Measurements from ENCODE around the gene ZNF771. TPM values are rescaled to one million over a fixed set of nuclear protein-coding genes. Genes with fewer than 3 reads are reported as not detected.

ZNF771 gene
- total RNA-seq, 3 donors from 2014 or later: 21.1 to 29.2 (median 22.2) TPM

DNA sequence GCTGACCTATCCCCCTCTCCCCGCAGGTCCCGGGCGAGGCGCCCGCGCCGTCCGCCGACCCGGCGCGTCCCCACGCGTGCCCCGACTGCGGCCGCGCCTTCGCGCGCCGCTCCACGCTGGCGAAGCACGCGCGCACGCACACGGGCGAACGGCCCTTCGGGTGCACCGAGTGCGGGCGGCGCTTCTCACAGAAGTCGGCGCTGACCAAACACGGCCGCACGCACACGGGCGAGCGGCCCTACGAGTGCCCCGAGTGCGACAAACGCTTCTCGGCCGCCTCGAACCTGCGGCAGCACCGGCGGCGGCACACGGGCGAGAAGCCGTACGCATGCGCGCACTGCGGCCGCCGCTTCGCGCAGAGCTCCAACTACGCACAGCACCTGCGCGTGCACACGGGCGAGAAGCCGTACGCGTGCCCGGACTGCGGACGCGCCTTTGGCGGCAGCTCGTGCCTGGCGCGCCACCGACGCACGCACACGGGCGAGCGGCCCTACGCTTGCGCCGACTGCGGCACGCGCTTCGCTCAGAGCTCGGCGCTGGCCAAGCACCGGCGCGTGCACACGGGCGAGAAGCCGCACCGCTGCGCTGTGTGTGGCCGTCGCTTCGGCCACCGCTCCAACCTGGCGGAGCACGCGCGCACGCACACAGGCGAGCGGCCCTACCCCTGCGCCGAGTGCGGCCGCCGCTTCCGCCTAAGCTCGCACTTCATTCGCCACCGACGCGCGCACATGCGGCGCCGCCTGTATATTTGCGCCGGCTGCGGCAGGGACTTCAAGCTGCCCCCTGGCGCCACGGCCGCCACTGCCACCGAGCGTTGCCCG, 10.3 kb downstream of the ZNF771 start:
- no peaks in the 10 kb centered on the region for H3K27me3 ChIP-seq
- H3K4me1 ChIP-seq: no peaks in the 10 kb centered on the region
- TF ChIP-seq, protein P1, sequence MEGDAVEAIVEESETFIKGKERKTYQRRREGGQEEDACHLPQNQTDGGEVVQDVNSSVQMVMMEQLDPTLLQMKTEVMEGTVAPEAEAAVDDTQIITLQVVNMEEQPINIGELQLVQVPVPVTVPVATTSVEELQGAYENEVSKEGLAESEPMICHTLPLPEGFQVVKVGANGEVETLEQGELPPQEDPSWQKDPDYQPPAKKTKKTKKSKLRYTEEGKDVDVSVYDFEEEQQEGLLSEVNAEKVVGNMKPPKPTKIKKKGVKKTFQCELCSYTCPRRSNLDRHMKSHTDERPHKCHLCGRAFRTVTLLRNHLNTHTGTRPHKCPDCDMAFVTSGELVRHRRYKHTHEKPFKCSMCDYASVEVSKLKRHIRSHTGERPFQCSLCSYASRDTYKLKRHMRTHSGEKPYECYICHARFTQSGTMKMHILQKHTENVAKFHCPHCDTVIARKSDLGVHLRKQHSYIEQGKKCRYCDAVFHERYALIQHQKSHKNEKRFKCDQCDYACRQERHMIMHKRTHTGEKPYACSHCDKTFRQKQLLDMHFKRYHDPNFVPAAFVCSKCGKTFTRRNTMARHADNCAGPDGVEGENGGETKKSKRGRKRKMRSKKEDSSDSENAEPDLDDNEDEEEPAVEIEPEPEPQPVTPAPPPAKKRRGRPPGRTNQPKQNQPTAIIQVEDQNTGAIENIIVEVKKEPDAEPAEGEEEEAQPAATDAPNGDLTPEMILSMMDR (IDR thresholded peaks at IDR 0.05): no peak
- peak; percentile 56 to 80 (median 69) for TF ChIP-seq POLR2AphosphoS5 (IDR thresholded peaks at IDR 0.05)
- TF ChIP-seq POLR2A (IDR thresholded peaks at IDR 0.05): no peak
- H3K27ac ChIP-seq: peak overlapping the region; percentile 76 to 81
- DNase-seq (ENCODE audit: low spot score in 2 of 2): peak; percentile 46 to 75
- no peaks in the 10 kb centered on the region for H3K36me3 ChIP-seq
- H3K9me3 ChIP-seq: no peaks in the 10 kb centered on the region
- H3K4me3 ChIP-seq: peak overlapping the region; percentile 51 to 72 (median 70)
- intact Hi-C loops (cut with DNase I; ENCODE audit: low total_unique reads): loop anchor here (10.0 kb wide), 1 partner anchor 323 kb away; the partner anchor contains the start of genes TBX6 and YPEL3

DNA sequence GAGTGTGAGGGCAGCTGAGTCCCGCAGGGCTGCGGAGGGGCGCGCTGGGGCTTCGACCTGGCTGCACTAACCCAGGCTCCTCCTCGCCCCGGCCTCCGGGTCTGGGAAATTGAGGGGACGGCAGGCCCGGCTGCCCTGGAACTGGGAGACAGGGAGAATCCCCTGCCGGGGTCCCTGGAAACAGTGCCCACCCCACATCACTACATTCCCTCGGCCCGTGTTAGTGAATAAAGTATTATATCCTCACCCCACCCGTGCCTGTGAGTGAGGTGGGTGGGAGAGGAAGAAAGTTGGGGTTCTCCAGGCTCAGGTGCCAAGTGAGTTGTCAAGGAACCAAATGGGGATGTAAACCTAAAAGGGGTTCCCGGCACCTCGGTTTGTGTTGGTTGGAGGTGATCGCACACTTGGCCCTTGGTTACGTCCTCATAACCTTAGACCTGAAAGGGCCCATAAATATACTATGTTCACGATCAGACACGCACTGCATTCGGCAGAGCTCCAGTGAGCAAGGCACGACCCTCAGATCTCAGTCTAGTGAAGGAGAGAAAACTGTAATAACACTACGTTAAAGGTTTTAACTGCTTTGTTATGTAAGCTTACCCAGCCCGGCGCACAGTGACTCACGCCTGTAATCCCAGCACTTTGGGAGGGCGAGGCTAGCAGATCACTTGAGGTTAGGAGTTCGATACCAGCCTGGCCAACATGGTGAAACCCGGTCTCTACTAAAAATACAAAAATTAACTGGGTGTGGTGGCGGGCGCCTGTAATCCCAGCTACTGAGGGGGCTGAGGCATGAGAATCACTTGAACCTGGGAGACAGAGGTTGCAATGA, 11.2 kb downstream of the ZNF771 start:
- no peak for DNase-seq (ENCODE audit: low spot score in 2 of 2)
- intact Hi-C loops (cut with DNase I; ENCODE audit: low total_unique reads): loop anchor here (10.0 kb wide), 1 partner anchor 324 kb away; the partner anchor contains the start of genes TBX6 and YPEL3
- H3K4me1 ChIP-seq: no peaks in the 10 kb centered on the region
- peak overlapping the region; percentile 76 to 81 for H3K27ac ChIP-seq
- no peaks in the 10 kb centered on the region for H3K9me3 ChIP-seq
- H3K27me3 ChIP-seq: no peaks in the 10 kb centered on the region
- no peaks in the 10 kb centered on the region for H3K36me3 ChIP-seq
- TF ChIP-seq POLR2A (IDR thresholded peaks at IDR 0.05): no peak
- peak overlapping the region; percentile 51 to 72 (median 70) for H3K4me3 ChIP-seq

- H3K27ac ChIP-seq: no peak overlapping the region
- H3K4me3 ChIP-seq: no peak overlapping the region
- H3K27me3 ChIP-seq: no peaks in the 10 kb centered on the region
- no peaks in the 10 kb centered on the region for H3K36me3 ChIP-seq
- H3K4me1 ChIP-seq: no peaks in the 10 kb centered on the region
- no peaks in the 10 kb centered on the region for H3K9me3 ChIP-seq
- TF ChIP-seq, protein P1 (IDR thresholded peaks at IDR 0.05): no peak
- intact Hi-C loops (cut with DNase I; ENCODE audit: low total_unique reads): loop anchor here (10.0 kb wide), 1 partner anchor 104 kb away; the partner anchor contains the start of gene ZNF768
- no peak for DNase-seq (ENCODE audit: low spot score in 2 of 2)
Measured at GRCh38 chr16:30421010-30421409, 13.6 kb downstream of the ZNF771 start.

DNA sequence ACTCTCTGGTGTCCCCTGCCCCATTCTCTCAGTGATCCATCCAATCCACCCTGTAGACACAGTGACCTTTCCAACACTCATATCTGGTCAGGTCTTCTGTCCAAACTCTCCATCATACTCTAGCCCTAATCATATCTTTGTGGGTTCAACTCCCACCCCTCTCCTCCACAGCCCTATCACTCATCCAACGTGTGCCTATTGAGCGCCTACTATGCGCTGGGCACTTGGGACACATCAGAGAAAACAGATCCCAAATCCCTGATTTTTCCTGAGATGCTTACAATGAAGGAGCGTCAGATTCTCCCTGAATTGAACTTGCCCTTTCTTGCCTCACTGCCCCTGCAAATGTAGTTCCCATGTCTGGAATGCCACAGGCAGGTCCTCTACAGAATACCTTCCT, 20.6 kb downstream of the ZNF771 start:
- no peak overlapping the region for H3K27ac ChIP-seq
- intact Hi-C loops (cut with DNase I; ENCODE audit: low total_unique reads): loop anchor here (10.0 kb wide), 1 partner anchor 97 kb away; the partner anchor contains the start of gene ZNF768
- no peaks in the 10 kb centered on the region for H3K27me3 ChIP-seq
- TF ChIP-seq, protein P1 (IDR thresholded peaks at IDR 0.05): no peak
- no peak for TF ChIP-seq POLR2A (IDR thresholded peaks at IDR 0.05)
- TF ChIP-seq POLR2AphosphoS5 (IDR thresholded peaks at IDR 0.05): no peak
- no peaks in the 10 kb centered on the region for H3K9me3 ChIP-seq
- DNase-seq (ENCODE audit: low spot score in 2 of 2): no peak
- H3K36me3 ChIP-seq: no peaks in the 10 kb centered on the region
- peaks cover 3 to 11% of the 10 kb centered on the region in 2 donors for H3K4me1 ChIP-seq
- no peak overlapping the region for H3K4me3 ChIP-seq

- DNase-seq (ENCODE audit: low spot score in 2 of 2): no peak
- TF ChIP-seq, protein P1 (IDR thresholded peaks at IDR 0.05): no peak
- TF ChIP-seq POLR2AphosphoS5 (IDR thresholded peaks at IDR 0.05): no peak
- no peak for TF ChIP-seq POLR2A (IDR thresholded peaks at IDR 0.05)
- intact Hi-C loops (cut with DNase I; ENCODE audit: low total_unique reads): loop anchor here (10.0 kb wide), 1 partner anchor 95 kb away; the partner anchor contains the start of gene ZNF768
- Histone ChIP-seq H3K27me3 (no peaks in the 10 kb centered on the region), H3K4me1 (peaks cover 3 to 11% of the 10 kb centered on the region in 2 donors), H3K36me3 (no peaks in the 10 kb centered on the region), H3K9me3 (no peaks in the 10 kb centered on the region), H3K4me3 (peak overlapping the region; percentile 51 to 78 (median 75)), H3K27ac (peak overlapping the region; percentile 79 to 87)
Measured at GRCh38 chr16:30429418-30429677, 21.9 kb downstream of the ZNF771 start.
